IMR-90 (cell line): Measurements from ENCODE around the gene NELFE. TPM values are rescaled to one million over a fixed set of nuclear protein-coding genes. Genes with fewer than 3 reads are reported as not detected.

Experiments
- ATAC-seq: fragments of 200-7000 bp; cut with Tn5 transposase; 2 replicates; pipeline ENCODE4 v1.9.1; 2020; ENCODE audit warnings: low read depth, mild to moderate bottlenecking, moderate library complexity
- BruUV-seq: library from RNA; stranded (reverse); fragments of 400-500 nt; replicated peaks from 2 replicates; lab custom pipeline; 2021; lab: Mats Ljungman, UMichigan
- CTCF ChIA-PET: fragments of 300-600 bp; formaldehyde crosslinking; extraction: SDS; loops from one replicate; lab custom pipeline; 2021; ENCODE audit warnings: antibody characterized with exemption; lab: Yijun Ruan, JAX
- POLR2A ChIA-PET: fragments of 300-600 bp; sonication (Branson Sonifier 250); formaldehyde crosslinking; loops from one replicate; lab custom pipeline; 2022; ENCODE audit warnings: antibody characterized with exemption; ENCODE audit not compliant: unreplicated experiment; lab: Charles Lee
- DNase-seq: peaks from one replicate; pipeline ENCODE4 v3.0.0; 2013
- H2AFZ ChIP-seq: replicated peaks from 2 replicates; pipeline ENCODE3; 2013; ENCODE audit warnings: low read length, mild to moderate bottlenecking; ENCODE audit not compliant: poor library complexity
- H2AK5ac ChIP-seq: 2 replicates; pipeline ENCODE4 v1.6.1; 2013; ENCODE audit warnings: low read depth, low read length, inconsistent platforms
- H2AK9ac ChIP-seq: replicated peaks from 2 replicates; pipeline ENCODE3; 2013; ENCODE audit warnings: mild to moderate bottlenecking, low read depth, low read length, moderate library complexity; ENCODE audit not compliant: poor library complexity
- H2BK120ac ChIP-seq: 2 replicates; pipeline ENCODE4 v1.6.1; 2013; ENCODE audit warnings: low read depth, low read length, inconsistent platforms
- H2BK15ac ChIP-seq: 3 replicates; pipeline ENCODE4 v1.6.1; 2013; ENCODE audit warnings: low read depth, low read length, inconsistent platforms
- H2BK20ac ChIP-seq: 2 replicates; pipeline ENCODE4 v1.6.1; 2013; ENCODE audit warnings: low read depth, mild to moderate bottlenecking, inconsistent platforms, low read length, moderate library complexity
- H2BK5ac ChIP-seq: 2 replicates; pipeline ENCODE4 v1.6.1; 2013; ENCODE audit warnings: mild to moderate bottlenecking, low read depth, low read length, inconsistent platforms; ENCODE audit not compliant: poor library complexity, severe bottlenecking
- H3K14ac ChIP-seq: replicated peaks from 2 replicates; pipeline ENCODE4 v1.6.1; 2013; ENCODE audit warnings: low read depth, low read length, inconsistent platforms
- H3K18ac ChIP-seq: 2 replicates; pipeline ENCODE4 v1.6.1; 2013; ENCODE audit warnings: low read depth, low read length, control low read depth
- H3K23ac ChIP-seq: 2 replicates; pipeline ENCODE4 v1.6.1; 2013; ENCODE audit warnings: low read depth, low read length, inconsistent platforms
- H3K27ac ChIP-seq: 2 replicates; pipeline ENCODE4 v1.5.1; 2013; ENCODE audit warnings: mild to moderate bottlenecking, control low read depth, low read length; ENCODE audit not compliant: insufficient read depth
- H3K27me3 ChIP-seq: 2 replicates; pipeline ENCODE4 v1.6.1; 2013; ENCODE audit warnings: low read length; ENCODE audit not compliant: control insufficient read depth, insufficient read depth
- H3K36me3 ChIP-seq: 2 replicates; pipeline ENCODE4 v1.6.1; 2013; ENCODE audit warnings: low read length, mixed read lengths; ENCODE audit not compliant: control insufficient read depth, insufficient read depth
- H3K4ac ChIP-seq: 2 replicates; pipeline ENCODE4 v1.6.1; 2013; ENCODE audit warnings: low read depth, low read length, inconsistent platforms
- H3K4me1 ChIP-seq: 2 replicates; pipeline ENCODE4 v1.6.1; 2013; ENCODE audit warnings: low read length, mixed read lengths; ENCODE audit not compliant: control insufficient read depth, insufficient read depth
- H3K4me2 ChIP-seq: 2 replicates; pipeline ENCODE4 v1.6.1; 2013; ENCODE audit warnings: low read depth, mild to moderate bottlenecking, control low read depth, low read length, moderate library complexity
- H3K4me3 ChIP-seq: 2 replicates; pipeline ENCODE4 v1.5.1; 2013; ENCODE audit warnings: low read depth, mild to moderate bottlenecking, control low read depth, low read length, moderate library complexity; ENCODE audit not compliant: insufficient read depth
- H3K56ac ChIP-seq: 2 replicates; pipeline ENCODE4 v1.6.1; 2013; ENCODE audit warnings: low read length, inconsistent platforms; ENCODE audit not compliant: insufficient read depth; ENCODE audit errors: extremely low read depth
- H3K79me1 ChIP-seq, 2 experiments: 2 replicates each; pipeline ENCODE4 v1.6.1; 2013; ENCODE audit warnings: low read length in 2 of 2, inconsistent platforms in 1 of 2, low read depth in 1 of 2
- H3K9ac ChIP-seq: 2 replicates; pipeline ENCODE4 v1.6.1; 2013; ENCODE audit warnings: low read depth, low read length, control low read depth
- H3K9me1 ChIP-seq: 2 replicates; pipeline ENCODE4 v1.6.1; 2013; ENCODE audit warnings: low read length, inconsistent platforms; ENCODE audit not compliant: insufficient read depth
- H3K9me3 ChIP-seq: 2 replicates; pipeline ENCODE4 v1.6.1; 2013; ENCODE audit warnings: low read length; ENCODE audit not compliant: control insufficient read depth, insufficient read depth
- H4K20me1 ChIP-seq: 2 replicates; pipeline ENCODE4 v1.6.1; 2013; ENCODE audit warnings: low read length, inconsistent platforms; ENCODE audit not compliant: insufficient read depth
- H4K5ac ChIP-seq: 2 replicates; pipeline ENCODE4 v1.6.1; 2013; ENCODE audit warnings: mild to moderate bottlenecking, low read depth, low read length, control low read depth
- H4K8ac ChIP-seq, 2 experiments: 2 replicates each; pipeline ENCODE4 v1.6.1; 2013; ENCODE audit warnings: low read depth in 2 of 2, low read length in 2 of 2, control low read depth in 1 of 2, inconsistent platforms in 1 of 2
- H4K91ac ChIP-seq: 2 replicates; pipeline ENCODE4 v1.6.1; 2013; ENCODE audit warnings: low read depth, low read length, inconsistent platforms; ENCODE audit not compliant: insufficient read depth
- BHLHE40 ChIP-seq: fragments of 150-350 bp; IDR thresholded peaks from 2 replicates; pipeline ENCODE4 v1.6.1; 2016; ENCODE audit warnings: mild to moderate bottlenecking, low read depth, low read length
- CTCF ChIP-seq: conservative IDR thresholded peaks from 2 replicates; pipeline ENCODE4 v1.5.1; 2012; ENCODE audit warnings: mild to moderate bottlenecking, low read depth, low read length, improper control_type of control experiment
- ELK1 ChIP-seq: fragments of 150-350 bp; IDR thresholded peaks from 2 replicates; pipeline ENCODE4 v1.6.1; 2016; ENCODE audit warnings: low read depth, mild to moderate bottlenecking, low read length, moderate library complexity, borderline replicate concordance
- FOS ChIP-seq: fragments of 150-350 bp; IDR thresholded peaks from 2 replicates; pipeline ENCODE4 v1.6.1; 2016; ENCODE audit warnings: low read depth, low read length
- MAFK ChIP-seq: IDR thresholded peaks from 2 replicates; pipeline ENCODE4 v1.6.1; 2012; ENCODE audit warnings: low read depth, low read length, improper control_type of control experiment
- MXI1 ChIP-seq: IDR thresholded peaks from 2 replicates; pipeline ENCODE4 v1.6.1; 2012; ENCODE audit warnings: low read depth, mild to moderate bottlenecking, low read length, moderate library complexity, borderline replicate concordance
- NFE2L2 ChIP-seq: fragments of 150-350 bp; IDR thresholded peaks from 2 replicates; pipeline ENCODE4 v1.6.1; 2016; ENCODE audit warnings: low read depth, mild to moderate bottlenecking, low read length
- RCOR1 ChIP-seq: IDR thresholded peaks from 2 replicates; pipeline ENCODE4 v1.6.1; 2012; ENCODE audit warnings: mild to moderate bottlenecking, low read length, improper control_type of control experiment; ENCODE audit not compliant: insufficient replicate concordance
- SMC3 ChIP-seq: fragments of 150-350 bp; IDR thresholded peaks from 2 replicates; pipeline ENCODE4 v1.6.1; 2016; ENCODE audit warnings: low read depth, mild to moderate bottlenecking, antibody characterized with exemption, low read length, moderate library complexity
- USF2 ChIP-seq: fragments of 150-350 bp; IDR thresholded peaks from 2 replicates; pipeline ENCODE4 v1.6.1; 2017; ENCODE audit warnings: mild to moderate bottlenecking, antibody characterized with exemption, low read length, low read depth
- WGBS, 2 experiments: methylation state at CpG; one replicate each; pipeline versions ENCODE4 v1.1.5 to v1.1.7; 2013; ENCODE audit warnings: missing lambda C conversion rate in 2 of 2; ENCODE audit not compliant: insufficient read length in 1 of 2; ENCODE audit errors: extremely low coverage in 2 of 2; 5-methylcytosine and 5-hydroxymethylcytosine counted together
- dilution Hi-C: fragments of 300-500 bp; cut with HindIII; formaldehyde crosslinking; loops from one replicate; pipeline ENCODE4 v1.14.3; 2018; ENCODE audit warnings: low sequenced_read_pairs; ENCODE audit not compliant: unreplicated experiment
- in situ Hi-C: fragments of 300-500 bp; cut with MboI; formaldehyde crosslinking; loops from 3 replicates; pipeline ENCODE4 v1.14.3; 2019; ENCODE audit warnings: low sequenced_read_pairs, inconsistent platforms, mixed read lengths
- intact Hi-C: fragments of 100-400 bp; cut with micrococcal nuclease; formaldehyde crosslinking; loops from 2 replicates; pipeline ENCODE4 v1.10.0; 2022
- polyA plus RNA-seq, 3 experiments: library from polyadenylated mRNA; depleted of rRNA; stranded (reverse); fragments of >200 nt; gene quantifications; 2 replicates each; pipeline ENCODE4 v1.2.3, GENCODE V29; 2012; ENCODE audit warnings: low replicate concordance in 1 of 3
- total RNA-seq: library from RNA; depleted of rRNA; stranded (reverse); fragments of >200 nt; gene quantifications from 2 replicates; pipeline ENCODE4 v1.2.3, GENCODE V29; 2012

Gene NELFE
- total and polyA plus RNA-seq, 2 of the 4 experiments (the other 2 are of a cell fraction) = 63.6 to 76.0 TPM

- 94% methylated on average over 9 of the region's 23 CpGs; no CpG with 5 or more reads in 1 of the 2 experiments for WGBS, 2 experiments
- H2BK120ac ChIP-seq = no peak overlapping the region
- no peak overlapping the region for H3K4ac ChIP-seq
- no peak overlapping the region for H2BK5ac ChIP-seq
- no peaks in the 10 kb centered on the region for H3K9me3 ChIP-seq
- H3K4me3 ChIP-seq = no peak overlapping the region
- H3K36me3 ChIP-seq = peaks cover 53% of the 10 kb centered on the region
- H3K27ac ChIP-seq = no peak overlapping the region
- TF ChIP-seq FOS (no peak), CTCF (no peak), NFE2L2 (no peak), ELK1 (no peak), SMC3 (no peak), MXI1 (no peak), RCOR1 (no peak), USF2 (no peak), BHLHE40 (no peak), MAFK (no peak)
- no peak overlapping the region for H4K91ac ChIP-seq
- no peak overlapping the region for H3K9ac ChIP-seq
- dilution Hi-C loops = no loop called here
- H3K4me2 ChIP-seq = no peak overlapping the region
- H2BK15ac ChIP-seq = no peak overlapping the region
- no peak overlapping the region for H2AK5ac ChIP-seq
- intact Hi-C loops = no loop called here
- H2AK9ac ChIP-seq = no peak overlapping the region
- DNase-seq (no peak), ATAC-seq (no peak)
- no peak overlapping the region for H3K18ac ChIP-seq
- CTCF ChIA-PET = no interaction called here
- H2BK20ac ChIP-seq = no peak overlapping the region
- H4K5ac ChIP-seq = no peak overlapping the region
- H3K79me1 ChIP-seq = peaks cover 19 to 46% of the 10 kb centered on the region in 2 experiments
- no peaks in the 10 kb centered on the region for H4K20me1 ChIP-seq
- in situ Hi-C loops = no loop called here
- POLR2A ChIA-PET = no interaction called here
- no peak overlapping the region for H3K56ac ChIP-seq
- H3K9me1 ChIP-seq = peaks cover 6% of the 10 kb centered on the region; the same call in 1 of the 2 replicates
- H2AFZ ChIP-seq = no peak overlapping the region
- BruUV-seq = no TSS peak
- peaks cover 11% of the 10 kb centered on the region for H3K4me1 ChIP-seq
- no peak overlapping the region for H3K14ac ChIP-seq
- H3K27me3 ChIP-seq = no peaks in the 10 kb centered on the region
- no peak overlapping the region for H3K23ac ChIP-seq
- no peak overlapping the region for H4K8ac ChIP-seq
Measured at GRCh38 chr6:31968791-31969711, 10.3 kb upstream of the NELFE start.
